Inflammatory macrophage treated with lipopolysaccharide for 1 hour (primary cell): Measurements from ENCODE around the gene AAMDC.

Experiments
- DNase-seq, 2 donors: peaks; one replicate each; pipeline ENCODE4 v3.0.0-alpha.2; 2020 to 2022

The AAMDC gene

GRCh38 chr11:77820565-77821348, at the start of gene AAMDC, which contains the start of gene RSF1:
Gene AAMDC (plus strand): TSS chr11:77821144. CDS start chr11:77842497, 21,353 bp downstream.
Gene RSF1 (minus strand): TSS chr11:77820722. CDS start chr11:77820714, 8 bp downstream.
- peak; percentile 97 to 98 for DNase-seq

GRCh38 chr11:77775936-77776335, 45.0 kb upstream of the AAMDC start:
- no peak for DNase-seq

- DNase-seq, result peak; percentile 11 to 48
Observed at GRCh38 chr11:77776455-77776854, 44.5 kb upstream of the AAMDC start.

GRCh38 chr11:77778118-77778517, 42.8 kb upstream of the AAMDC start:
- no peak for DNase-seq

GRCh38 chr11:77778549-77778948, 42.4 kb upstream of the AAMDC start:
- DNase-seq, result no peak

- no peak for DNase-seq
Observed at GRCh38 chr11:77779935-77780334, 41.0 kb upstream of the AAMDC start.

GRCh38 chr11:77783025-77783424, 37.9 kb upstream of the AAMDC start:
- DNase-seq, result peak; percentile 16 to 42

GRCh38 chr11:77784572-77784971, 36.4 kb upstream of the AAMDC start:
- DNase-seq, result no peak

GRCh38 chr11:77789061-77789730, 31.7 kb upstream of the AAMDC start:
- no peak for DNase-seq

GRCh38 chr11:77789731-77790476, 31.0 kb upstream of the AAMDC start:
- DNase-seq, result no peak

GRCh38 chr11:77791301-77791700, 29.6 kb upstream of the AAMDC start:
- no peak for DNase-seq

- DNase-seq, result no peak
Observed at GRCh38 chr11:77793972-77794371, 27.0 kb upstream of the AAMDC start.

- DNase-seq, result peak; percentile 20 to 46
Observed at GRCh38 chr11:77799338-77799737, 21.6 kb upstream of the AAMDC start.

GRCh38 chr11:77800449-77800848, 20.5 kb upstream of the AAMDC start:
- DNase-seq, result no peak

- no peak for DNase-seq
Observed at GRCh38 chr11:77801477-77801876, 19.5 kb upstream of the AAMDC start.

- no peak for DNase-seq
Observed at GRCh38 chr11:77806415-77806814, 14.5 kb upstream of the AAMDC start.

GRCh38 chr11:77806993-77807392, 14.0 kb upstream of the AAMDC start:
- no peak for DNase-seq

GRCh38 chr11:77813256-77813655, 7.7 kb upstream of the AAMDC start:
- no peak for DNase-seq

GRCh38 chr11:77814848-77815247, 6.1 kb upstream of the AAMDC start:
- DNase-seq, result no peak

GRCh38 chr11:77815459-77815858, 5.5 kb upstream of the AAMDC start:
- no peak for DNase-seq

- peak; percentile 74 to 79 for DNase-seq
Observed at GRCh38 chr11:77819411-77819920, 1.5 kb upstream of the AAMDC start.

- DNase-seq, result peak; percentile 20 to 43
Observed at GRCh38 chr11:77819921-77820564, 901 bp upstream of the AAMDC start.

GRCh38 chr11:77821349-77821851, 456 bp downstream of the AAMDC start:
- DNase-seq, result no peak
